GM06990 (cell line): Measurements from ENCODE around the gene HENMT1.
"Not testable (repeated sequence)": the region's sequence is repeated elsewhere in the genome, so short reads cannot be mapped to it uniquely, and the experiment has no call there.

Source experiments
- DNase-seq: peaks from one replicate; pipeline ENCODE4 v3.0.0-alpha.2; 2011; ENCODE audit not compliant: insufficient read length; ENCODE audit errors: extremely low read depth
- H3K27me3 ChIP-seq: replicated peaks from 2 replicates; pipeline ENCODE4 v1.6.0; 2011; ENCODE audit warnings: low read length; ENCODE audit not compliant: control insufficient read depth, insufficient read depth
- H3K36me3 ChIP-seq: 2 replicates; pipeline ENCODE4 v1.5.1; 2011; ENCODE audit warnings: low read length; ENCODE audit not compliant: control insufficient read depth, insufficient read depth
- H3K4me3 ChIP-seq: replicated peaks from 2 replicates; pipeline ENCODE4 v1.5.1; 2011; ENCODE audit warnings: low read depth, mild to moderate bottlenecking, control low read depth, low read length
- CTCF ChIP-seq: IDR thresholded peaks from 2 replicates; pipeline ENCODE4 v1.5.1; 2011; ENCODE audit warnings: low read length, control low read depth, mild to moderate bottlenecking, inconsistent platforms; ENCODE audit not compliant: insufficient read depth, poor library complexity, severe bottlenecking

HENMT1 gene

GRCh38 chr1:108671143-108671542, 10.2 kb upstream of the HENMT1 start:
- TF ChIP-seq CTCF = no peak
- no peak overlapping the region for H3K4me3 ChIP-seq
- no peak for DNase-seq
- no peaks in the 10 kb centered on the region for H3K27me3 ChIP-seq
- H3K36me3 ChIP-seq = no peaks in the 10 kb centered on the region

- H3K27me3 ChIP-seq = no peaks in the 10 kb centered on the region
- no peaks in the 10 kb centered on the region for H3K36me3 ChIP-seq
- no peak for DNase-seq
- no peak for TF ChIP-seq CTCF
- no peak overlapping the region for H3K4me3 ChIP-seq
Measured at GRCh38 chr1:108670131-108670773, 9.4 kb upstream of the HENMT1 start.

GRCh38 chr1:108669679-108670078, 8.8 kb upstream of the HENMT1 start:
- Histone ChIP-seq H3K36me3 (no peaks in the 10 kb centered on the region), H3K27me3 (no peaks in the 10 kb centered on the region), H3K4me3 (no peak overlapping the region)
- no peak for TF ChIP-seq CTCF
- no peak for DNase-seq

- Histone ChIP-seq H3K27me3 (no peaks in the 10 kb centered on the region), H3K36me3 (no peaks in the 10 kb centered on the region), H3K4me3 (no peak overlapping the region)
- no peak for DNase-seq
- TF ChIP-seq CTCF = no peak
Measured at GRCh38 chr1:108668777-108669176, 7.9 kb upstream of the HENMT1 start.

- not testable (repeated sequence) for H3K27me3 ChIP-seq, DNase-seq, H3K36me3 ChIP-seq, H3K4me3 ChIP-seq
Measured at GRCh38 chr1:108667422-108667821, 6.5 kb upstream of the HENMT1 start.

GRCh38 chr1:108665771-108666170, 4.9 kb upstream of the HENMT1 start:
- no peaks in the 10 kb centered on the region for H3K27me3 ChIP-seq
- no peaks in the 10 kb centered on the region for H3K36me3 ChIP-seq
- no peak for TF ChIP-seq CTCF
- no peak for DNase-seq
- H3K4me3 ChIP-seq = no peak overlapping the region
